ENCODE results near the gene TXNDC2. TPM values are rescaled to one million over a fixed set of nuclear protein-coding genes. Genes with fewer than 3 reads are reported as not detected.

The TXNDC2 gene
- total and polyA plus RNA-seq, 4 donors, result under 0.01 to 0.09 TPM; not detected in 2

DNA sequence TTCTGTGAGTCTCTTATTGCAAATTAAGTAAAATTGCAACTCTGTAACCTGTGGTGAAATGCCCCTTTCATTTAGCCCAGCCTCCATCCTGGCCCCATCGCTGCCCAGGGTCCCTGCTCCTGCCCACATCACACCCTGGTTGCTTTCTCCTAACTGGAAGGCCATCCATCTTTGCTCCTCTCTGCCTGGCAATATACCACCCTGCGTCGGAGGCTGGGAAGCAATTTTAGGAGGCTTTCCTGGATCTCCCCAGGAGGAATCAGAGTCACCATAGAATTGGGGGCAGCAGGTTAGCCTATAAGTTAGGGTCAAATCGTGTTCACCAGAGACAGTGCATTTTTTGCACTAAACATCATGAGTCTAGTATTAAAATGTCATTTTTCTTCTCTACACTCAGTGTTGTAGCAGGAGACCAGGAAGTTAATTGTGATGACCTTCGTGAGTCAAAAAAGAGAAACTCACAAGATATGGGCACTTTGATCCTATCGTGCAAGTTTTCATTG is 14.5 kb upstream of the TXNDC2 start (continued):
- TF ChIP-seq, protein P1, sequence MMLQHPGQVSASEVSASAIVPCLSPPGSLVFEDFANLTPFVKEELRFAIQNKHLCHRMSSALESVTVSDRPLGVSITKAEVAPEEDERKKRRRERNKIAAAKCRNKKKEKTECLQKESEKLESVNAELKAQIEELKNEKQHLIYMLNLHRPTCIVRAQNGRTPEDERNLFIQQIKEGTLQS (IDR thresholded peaks at IDR 0.05), result no peak
- TF ChIP-seq, protein P2, sequence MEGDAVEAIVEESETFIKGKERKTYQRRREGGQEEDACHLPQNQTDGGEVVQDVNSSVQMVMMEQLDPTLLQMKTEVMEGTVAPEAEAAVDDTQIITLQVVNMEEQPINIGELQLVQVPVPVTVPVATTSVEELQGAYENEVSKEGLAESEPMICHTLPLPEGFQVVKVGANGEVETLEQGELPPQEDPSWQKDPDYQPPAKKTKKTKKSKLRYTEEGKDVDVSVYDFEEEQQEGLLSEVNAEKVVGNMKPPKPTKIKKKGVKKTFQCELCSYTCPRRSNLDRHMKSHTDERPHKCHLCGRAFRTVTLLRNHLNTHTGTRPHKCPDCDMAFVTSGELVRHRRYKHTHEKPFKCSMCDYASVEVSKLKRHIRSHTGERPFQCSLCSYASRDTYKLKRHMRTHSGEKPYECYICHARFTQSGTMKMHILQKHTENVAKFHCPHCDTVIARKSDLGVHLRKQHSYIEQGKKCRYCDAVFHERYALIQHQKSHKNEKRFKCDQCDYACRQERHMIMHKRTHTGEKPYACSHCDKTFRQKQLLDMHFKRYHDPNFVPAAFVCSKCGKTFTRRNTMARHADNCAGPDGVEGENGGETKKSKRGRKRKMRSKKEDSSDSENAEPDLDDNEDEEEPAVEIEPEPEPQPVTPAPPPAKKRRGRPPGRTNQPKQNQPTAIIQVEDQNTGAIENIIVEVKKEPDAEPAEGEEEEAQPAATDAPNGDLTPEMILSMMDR (IDR thresholded peaks at IDR 0.05; ENCODE audit: low read depth, low read length, missing input control), result no peak
- no peak for TF ChIP-seq EGR1 (IDR thresholded peaks at IDR 0.05; ENCODE audit: low read depth in 2 of 2)
- TF ChIP-seq HNF4G (IDR thresholded peaks at IDR 0.05), result no peak

DNA sequence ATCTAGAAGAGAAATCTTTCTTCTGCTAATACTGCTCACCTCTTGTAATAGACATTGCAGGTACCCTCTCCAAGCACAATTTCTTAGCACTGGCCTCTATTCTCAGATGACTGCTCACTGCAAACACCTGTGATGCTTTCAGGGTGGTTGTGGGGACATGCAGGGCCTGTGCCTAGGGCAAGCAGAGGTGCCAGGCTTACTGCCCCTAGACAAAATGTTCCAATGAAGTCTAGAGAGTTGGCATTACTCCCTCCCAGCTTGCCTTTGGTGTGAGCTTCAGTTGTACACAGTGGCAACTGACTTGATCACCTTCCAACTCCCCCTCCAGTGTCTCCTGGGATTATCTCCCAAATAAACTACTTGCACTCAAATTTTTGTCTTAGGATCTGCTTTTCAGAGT is 12.9 kb upstream of the TXNDC2 start:
- H3K4me3 ChIP-seq (ENCODE audit: low read depth in 1 of 3, low read length in 3 of 3), result no peak overlapping the region

More for the DNA sequence above, 12.9 kb upstream of the TXNDC2 start:
- H3K4me1 ChIP-seq (ENCODE audit: control insufficient read depth in 4 of 4, insufficient read depth in 4 of 4, low read length in 3 of 4), result no peaks in the 10 kb centered on the region
- no peak overlapping the region for H3K27ac ChIP-seq (ENCODE audit: low read depth in 1 of 2, low read length in 2 of 2)
- H3K9me3 ChIP-seq (ENCODE audit: control insufficient read depth in 4 of 4, low read length in 3 of 4), result no peaks in the 10 kb centered on the region
- H3K27me3 ChIP-seq (ENCODE audit: control insufficient read depth in 4 of 4, insufficient read depth in 4 of 4, low read length in 3 of 4), result no peaks in the 10 kb centered on the region
- no peaks in the 10 kb centered on the region for H3K36me3 ChIP-seq (ENCODE audit: control insufficient read depth in 4 of 4, insufficient read depth in 3 of 4, low read depth in 1 of 4, low read length in 3 of 4)
- H3K9ac ChIP-seq (ENCODE audit: low read depth in 1 of 2, low read length in 2 of 2), result no peak overlapping the region
- no peak for TF ChIP-seq FOXA1 (IDR thresholded peaks at IDR 0.05)
- TF ChIP-seq NR2F2 (IDR thresholded peaks at IDR 0.05), result no peak
- TF ChIP-seq, protein P3, sequence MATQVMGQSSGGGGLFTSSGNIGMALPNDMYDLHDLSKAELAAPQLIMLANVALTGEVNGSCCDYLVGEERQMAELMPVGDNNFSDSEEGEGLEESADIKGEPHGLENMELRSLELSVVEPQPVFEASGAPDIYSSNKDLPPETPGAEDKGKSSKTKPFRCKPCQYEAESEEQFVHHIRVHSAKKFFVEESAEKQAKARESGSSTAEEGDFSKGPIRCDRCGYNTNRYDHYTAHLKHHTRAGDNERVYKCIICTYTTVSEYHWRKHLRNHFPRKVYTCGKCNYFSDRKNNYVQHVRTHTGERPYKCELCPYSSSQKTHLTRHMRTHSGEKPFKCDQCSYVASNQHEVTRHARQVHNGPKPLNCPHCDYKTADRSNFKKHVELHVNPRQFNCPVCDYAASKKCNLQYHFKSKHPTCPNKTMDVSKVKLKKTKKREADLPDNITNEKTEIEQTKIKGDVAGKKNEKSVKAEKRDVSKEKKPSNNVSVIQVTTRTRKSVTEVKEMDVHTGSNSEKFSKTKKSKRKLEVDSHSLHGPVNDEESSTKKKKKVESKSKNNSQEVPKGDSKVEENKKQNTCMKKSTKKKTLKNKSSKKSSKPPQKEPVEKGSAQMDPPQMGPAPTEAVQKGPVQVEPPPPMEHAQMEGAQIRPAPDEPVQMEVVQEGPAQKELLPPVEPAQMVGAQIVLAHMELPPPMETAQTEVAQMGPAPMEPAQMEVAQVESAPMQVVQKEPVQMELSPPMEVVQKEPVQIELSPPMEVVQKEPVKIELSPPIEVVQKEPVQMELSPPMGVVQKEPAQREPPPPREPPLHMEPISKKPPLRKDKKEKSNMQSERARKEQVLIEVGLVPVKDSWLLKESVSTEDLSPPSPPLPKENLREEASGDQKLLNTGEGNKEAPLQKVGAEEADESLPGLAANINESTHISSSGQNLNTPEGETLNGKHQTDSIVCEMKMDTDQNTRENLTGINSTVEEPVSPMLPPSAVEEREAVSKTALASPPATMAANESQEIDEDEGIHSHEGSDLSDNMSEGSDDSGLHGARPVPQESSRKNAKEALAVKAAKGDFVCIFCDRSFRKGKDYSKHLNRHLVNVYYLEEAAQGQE (IDR thresholded peaks at IDR 0.05), result no peak
- TF ChIP-seq, protein P4, sequence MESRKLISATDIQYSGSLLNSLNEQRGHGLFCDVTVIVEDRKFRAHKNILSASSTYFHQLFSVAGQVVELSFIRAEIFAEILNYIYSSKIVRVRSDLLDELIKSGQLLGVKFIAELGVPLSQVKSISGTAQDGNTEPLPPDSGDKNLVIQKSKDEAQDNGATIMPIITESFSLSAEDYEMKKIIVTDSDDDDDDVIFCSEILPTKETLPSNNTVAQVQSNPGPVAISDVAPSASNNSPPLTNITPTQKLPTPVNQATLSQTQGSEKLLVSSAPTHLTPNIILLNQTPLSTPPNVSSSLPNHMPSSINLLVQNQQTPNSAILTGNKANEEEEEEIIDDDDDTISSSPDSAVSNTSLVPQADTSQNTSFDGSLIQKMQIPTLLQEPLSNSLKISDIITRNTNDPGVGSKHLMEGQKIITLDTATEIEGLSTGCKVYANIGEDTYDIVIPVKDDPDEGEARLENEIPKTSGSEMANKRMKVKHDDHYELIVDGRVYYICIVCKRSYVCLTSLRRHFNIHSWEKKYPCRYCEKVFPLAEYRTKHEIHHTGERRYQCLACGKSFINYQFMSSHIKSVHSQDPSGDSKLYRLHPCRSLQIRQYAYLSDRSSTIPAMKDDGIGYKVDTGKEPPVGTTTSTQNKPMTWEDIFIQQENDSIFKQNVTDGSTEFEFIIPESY (IDR thresholded peaks at IDR 0.05), result no peak
- no peak for TF ChIP-seq JUND (IDR thresholded peaks at IDR 0.05)
- no peak for TF ChIP-seq SP1 (IDR thresholded peaks at IDR 0.05)
- no peak for TF ChIP-seq HNF4A (conservative IDR thresholded peaks at IDR 0.05)
- TF ChIP-seq YY1 (IDR thresholded peaks at IDR 0.05), result no peak
- TF ChIP-seq HNF4G (IDR thresholded peaks at IDR 0.05), result no peak
- TF ChIP-seq, protein P1 (IDR thresholded peaks at IDR 0.05), result no peak
- no peak for DNase-seq (ENCODE audit: low spot score)

Measured in liver (tissue), 9 donors.